Measurements from ENCODE around the gene TWF2. TPM values are rescaled to one million over a fixed set of nuclear protein-coding genes. Genes with fewer than 3 reads are reported as not detected.

Gene TWF2
- total and polyA plus RNA-seq, 9 of the 15 experiments (the other 6 are each of a cell fraction or from before 2014, with no cell fraction given) = 0.11 to 61.9 (median 29.7) TPM

DNA sequence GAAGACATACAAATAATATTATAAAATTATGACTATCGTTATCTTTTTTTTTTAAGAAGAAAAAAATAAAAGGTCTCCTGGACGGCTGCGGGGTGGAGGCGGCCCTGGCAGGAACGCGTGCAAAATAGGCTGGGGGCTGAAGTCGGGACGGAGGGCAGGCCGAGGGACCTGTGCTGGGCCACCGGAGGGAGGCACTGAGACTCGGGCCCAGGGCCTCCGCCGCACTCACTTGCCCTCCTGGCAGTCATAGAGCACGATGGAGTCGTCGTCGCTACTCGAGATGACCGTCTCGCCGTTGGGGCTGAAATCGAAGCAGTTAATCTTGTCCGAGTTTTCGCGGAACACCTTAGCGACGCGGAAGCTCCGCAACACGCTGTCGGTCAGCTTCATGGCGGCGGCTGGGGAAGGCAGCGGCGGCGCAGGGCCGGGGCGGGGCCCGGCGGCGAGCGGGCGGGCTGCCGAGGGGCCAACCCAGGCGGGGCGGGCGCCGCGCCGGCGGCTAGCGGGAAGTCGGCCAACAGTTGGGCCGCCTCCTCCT lies 39.1 kb upstream of the TWF2 start (continued):
- TF ChIP-seq, protein P1, sequence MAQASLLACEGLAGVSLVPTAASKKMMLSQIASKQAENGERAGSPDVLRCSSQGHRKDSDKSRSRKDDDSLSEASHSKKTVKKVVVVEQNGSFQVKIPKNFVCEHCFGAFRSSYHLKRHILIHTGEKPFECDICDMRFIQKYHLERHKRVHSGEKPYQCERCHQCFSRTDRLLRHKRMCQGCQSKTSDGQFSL (CRISPR knock-in tag; IDR thresholded peaks at IDR 0.05) = no peak
- TF ChIP-seq, protein P1 (tag; IDR thresholded peaks at IDR 0.05) = no peak
- TF ChIP-seq RBM22 (IDR thresholded peaks at IDR 0.05; ENCODE audit: low read depth, low read length, poor library complexity, severe bottlenecking) = peak; percentile 25
- TF ChIP-seq SAP30 (IDR thresholded peaks at IDR 0.05; ENCODE audit: borderline replicate concordance, insufficient read depth, low read depth, low read length, poor library complexity, severe bottlenecking) = peak; percentile 76
- no peak for TF ChIP-seq CHD2 (IDR thresholded peaks at IDR 0.05; ENCODE audit: low read depth, low read length)
- no peak for TF ChIP-seq ZBTB8A (IDR thresholded peaks at IDR 0.05; ENCODE audit: partially characterized antibody)
- no peak for TF ChIP-seq DACH1 (IDR thresholded peaks at IDR 0.05; ENCODE audit: partially characterized antibody)
- TF ChIP-seq ADNP (tag; IDR thresholded peaks at IDR 0.05) = no peak
- TF ChIP-seq ZNF77 (CRISPR knock-in tag; IDR thresholded peaks at IDR 0.05) = no peak
- no peak for TF ChIP-seq FOXJ2 (tag; IDR thresholded peaks at IDR 0.05)
- no peak for TF ChIP-seq ARID1B (IDR thresholded peaks at IDR 0.05)
- peak; percentile 53 for TF ChIP-seq ELF1 (tag; IDR thresholded peaks at IDR 0.05)
- TF ChIP-seq DNMT1 (IDR thresholded peaks at IDR 0.05) = no peak
- TF ChIP-seq SIRT6 (IDR thresholded peaks at IDR 0.05; ENCODE audit: low read depth, low read length) = no peak
- peak; percentile 31 for TF ChIP-seq ZFP36 (IDR thresholded peaks at IDR 0.05; ENCODE audit: low read depth, low read length, partially characterized antibody)
- no peak for TF ChIP-seq TCFL5 (CRISPR knock-in tag; conservative IDR thresholded peaks at IDR 0.05)
- TF ChIP-seq ZNF41 (CRISPR knock-in tag; conservative IDR thresholded peaks at IDR 0.05) = no peak
- 0 out of 4 replicates have a peak, but pooled peaks of 1 of the 2 experiments have one; percentile 12 for TF ChIP-seq NONO (IDR thresholded peaks at IDR 0.05; ENCODE audit: low read depth in 2 of 2, low read length in 1 of 2)
- TF ChIP-seq ESRRA (IDR thresholded peaks at IDR 0.05; ENCODE audit: borderline replicate concordance, low read depth) = peak; percentile 9; the same call in 1 of the 2 replicates
- TF ChIP-seq, protein P2, sequence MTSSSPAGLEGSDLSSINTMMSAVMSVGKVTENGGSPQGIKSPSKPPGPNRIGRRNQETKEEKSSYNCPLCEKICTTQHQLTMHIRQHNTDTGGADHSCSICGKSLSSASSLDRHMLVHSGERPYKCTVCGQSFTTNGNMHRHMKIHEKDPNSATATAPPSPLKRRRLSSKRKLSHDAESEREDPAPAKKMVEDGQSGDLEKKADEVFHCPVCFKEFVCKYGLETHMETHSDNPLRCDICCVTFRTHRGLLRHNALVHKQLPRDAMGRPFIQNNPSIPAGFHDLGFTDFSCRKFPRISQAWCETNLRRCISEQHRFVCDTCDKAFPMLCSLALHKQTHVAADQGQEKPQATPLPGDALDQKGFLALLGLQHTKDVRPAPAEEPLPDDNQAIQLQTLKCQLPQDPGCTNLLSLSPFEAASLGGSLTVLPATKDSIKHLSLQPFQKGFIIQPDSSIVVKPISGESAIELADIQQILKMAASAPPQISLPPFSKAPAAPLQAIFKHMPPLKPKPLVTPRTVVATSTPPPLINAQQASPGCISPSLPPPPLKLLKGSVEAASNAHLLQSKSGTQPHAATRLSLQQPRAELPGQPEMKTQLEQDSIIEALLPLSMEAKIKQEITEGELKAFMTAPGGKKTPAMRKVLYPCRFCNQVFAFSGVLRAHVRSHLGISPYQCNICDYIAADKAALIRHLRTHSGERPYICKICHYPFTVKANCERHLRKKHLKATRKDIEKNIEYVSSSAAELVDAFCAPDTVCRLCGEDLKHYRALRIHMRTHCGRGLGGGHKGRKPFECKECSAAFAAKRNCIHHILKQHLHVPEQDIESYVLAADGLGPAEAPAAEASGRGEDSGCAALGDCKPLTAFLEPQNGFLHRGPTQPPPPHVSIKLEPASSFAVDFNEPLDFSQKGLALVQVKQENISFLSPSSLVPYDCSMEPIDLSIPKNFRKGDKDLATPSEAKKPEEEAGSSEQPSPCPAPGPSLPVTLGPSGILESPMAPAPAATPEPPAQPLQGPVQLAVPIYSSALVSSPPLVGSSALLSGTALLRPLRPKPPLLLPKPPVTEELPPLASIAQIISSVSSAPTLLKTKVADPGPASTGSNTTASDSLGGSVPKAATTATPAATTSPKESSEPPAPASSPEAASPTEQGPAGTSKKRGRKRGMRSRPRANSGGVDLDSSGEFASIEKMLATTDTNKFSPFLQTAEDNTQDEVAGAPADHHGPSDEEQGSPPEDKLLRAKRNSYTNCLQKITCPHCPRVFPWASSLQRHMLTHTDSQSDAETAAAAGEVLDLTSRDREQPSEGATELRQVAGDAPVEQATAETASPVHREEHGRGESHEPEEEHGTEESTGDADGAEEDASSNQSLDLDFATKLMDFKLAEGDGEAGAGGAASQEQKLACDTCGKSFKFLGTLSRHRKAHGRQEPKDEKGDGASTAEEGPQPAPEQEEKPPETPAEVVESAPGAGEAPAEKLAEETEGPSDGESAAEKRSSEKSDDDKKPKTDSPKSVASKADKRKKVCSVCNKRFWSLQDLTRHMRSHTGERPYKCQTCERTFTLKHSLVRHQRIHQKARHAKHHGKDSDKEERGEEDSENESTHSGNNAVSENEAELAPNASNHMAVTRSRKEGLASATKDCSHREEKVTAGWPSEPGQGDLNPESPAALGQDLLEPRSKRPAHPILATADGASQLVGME (CRISPR knock-in tag; IDR thresholded peaks at IDR 0.05) = no peak
- TF ChIP-seq RAD21 (CRISPR knock-in tag; conservative IDR thresholded peaks at IDR 0.05 in 1 of 2, IDR thresholded peaks at IDR 0.05 in 1 of 2) = no peak
- TF ChIP-seq ZEB2 (IDR thresholded peaks at IDR 0.05) = no peak

Measured in K562 (cell line).